Stimulated activated CD4-positive, alpha-beta T cell treated with anti-CD3 and anti-CD28 coated beads, Interleukin-1b, Interleukin-23, amount 100 ng/mL, for 48 hours (primary cell): ENCODE results near the gene LEFTY2.
"Not testable (repeated sequence)": the region's sequence is repeated elsewhere in the genome, so short reads cannot be mapped to it uniquely, and the experiment has no call there.

Source experiments
- DNase-seq: peaks from one replicate; pipeline ENCODE4 v3.0.0-alpha.2; 2020

LEFTY2 gene

GRCh38 chr1:225950905-225951497 lies 10.0 kb upstream of the LEFTY2 start:
- DNase-seq: no peak

- no peak for DNase-seq
These were observed 8.0 kb upstream of the LEFTY2 start for GRCh38 chr1:225949041-225949440.

GRCh38 chr1:225946803-225947202 lies 5.8 kb upstream of the LEFTY2 start:
- no peak for DNase-seq

GRCh38 chr1:225946082-225946620 lies 5.1 kb upstream of the LEFTY2 start:
- DNase-seq: no peak

GRCh38 chr1:225945564-225945963 lies 4.5 kb upstream of the LEFTY2 start:
- DNase-seq: no peak

DNA sequence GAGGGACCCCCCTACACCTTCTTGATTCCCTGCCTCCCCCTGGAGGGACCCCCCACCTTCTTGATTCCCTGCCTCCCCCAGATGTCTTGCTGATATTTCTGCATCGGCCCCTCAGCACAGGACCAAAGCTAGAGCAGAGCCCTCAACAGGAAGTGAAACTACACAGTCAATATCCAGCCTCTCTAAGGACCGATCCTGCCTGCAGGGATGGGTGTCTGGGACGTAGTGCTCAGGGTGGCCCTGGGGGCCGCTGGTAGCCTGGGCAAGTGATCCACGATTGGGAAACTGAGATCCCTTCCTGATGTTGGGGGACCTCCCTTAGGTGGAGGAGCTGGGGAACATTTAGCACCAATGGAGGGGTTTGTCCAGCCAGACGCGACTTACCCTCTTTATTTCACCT lies 3.9 kb upstream of the LEFTY2 start:
- no peak for DNase-seq

DNA sequence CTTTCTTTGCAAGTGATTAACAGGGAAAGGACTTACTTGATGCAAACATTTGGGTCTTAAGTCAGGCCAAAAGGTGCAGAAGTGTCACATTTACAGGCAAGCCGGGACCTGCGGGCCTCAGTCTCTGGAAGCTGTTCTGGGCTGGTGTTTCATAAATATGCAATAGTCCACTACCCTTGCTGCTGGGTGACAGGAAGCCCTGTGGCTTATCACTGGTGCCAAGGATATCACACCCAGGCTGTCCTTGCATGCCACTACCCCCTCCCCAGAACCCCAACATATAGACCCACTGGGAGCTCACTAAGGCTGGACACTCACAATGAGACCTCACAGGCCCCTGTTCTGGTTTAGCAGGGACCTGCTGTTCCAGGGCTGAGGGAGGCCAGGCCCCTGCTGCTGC lies 3.4 kb upstream of the LEFTY2 start:
- no peak for DNase-seq

DNA sequence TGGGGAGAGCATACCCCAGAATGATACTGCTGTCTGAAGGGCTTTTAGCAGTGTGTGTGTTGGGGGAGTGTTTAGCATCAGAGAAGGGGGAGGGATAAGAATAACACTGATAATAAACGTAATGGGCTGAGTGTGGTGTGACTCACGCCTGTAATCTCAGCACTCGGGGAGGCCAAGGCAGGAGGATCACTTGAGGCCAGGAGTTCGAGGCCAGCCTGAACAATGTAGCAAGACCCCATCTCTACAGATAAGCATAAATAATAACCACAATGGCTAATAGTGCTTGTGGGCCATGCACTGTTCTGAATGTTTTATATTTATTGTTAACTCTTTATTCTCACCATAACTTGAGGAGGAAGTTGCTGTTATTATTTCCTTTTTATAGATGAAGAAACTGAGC lies 2.6 kb upstream of the LEFTY2 start:
- no peak for DNase-seq

- DNase-seq: no peak
These were observed 1.6 kb upstream of the LEFTY2 start for GRCh38 chr1:225942574-225942973.

DNA sequence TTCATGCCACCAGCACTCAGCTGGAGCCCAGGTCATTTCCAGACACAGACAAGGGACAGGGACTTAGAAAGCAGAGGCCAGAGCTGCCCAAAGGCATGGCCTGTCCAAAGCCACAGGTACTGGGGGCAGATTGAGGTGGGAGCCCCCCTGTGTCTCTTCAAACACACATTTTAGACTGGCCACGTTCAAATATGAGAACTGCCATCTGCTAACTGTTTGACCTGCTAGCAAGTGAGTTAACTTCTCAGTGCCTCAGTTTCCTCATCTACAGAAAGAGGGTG lies 862 bp upstream of the LEFTY2 start:
- no peak for DNase-seq

GRCh38 chr1:225940385-225941151 lies 452 bp downstream of the LEFTY2 start:
- DNase-seq: no peak

GRCh38 chr1:225939939-225940310 lies 1.1 kb downstream of the LEFTY2 start:
- DNase-seq: not testable (repeated sequence)

DNA sequence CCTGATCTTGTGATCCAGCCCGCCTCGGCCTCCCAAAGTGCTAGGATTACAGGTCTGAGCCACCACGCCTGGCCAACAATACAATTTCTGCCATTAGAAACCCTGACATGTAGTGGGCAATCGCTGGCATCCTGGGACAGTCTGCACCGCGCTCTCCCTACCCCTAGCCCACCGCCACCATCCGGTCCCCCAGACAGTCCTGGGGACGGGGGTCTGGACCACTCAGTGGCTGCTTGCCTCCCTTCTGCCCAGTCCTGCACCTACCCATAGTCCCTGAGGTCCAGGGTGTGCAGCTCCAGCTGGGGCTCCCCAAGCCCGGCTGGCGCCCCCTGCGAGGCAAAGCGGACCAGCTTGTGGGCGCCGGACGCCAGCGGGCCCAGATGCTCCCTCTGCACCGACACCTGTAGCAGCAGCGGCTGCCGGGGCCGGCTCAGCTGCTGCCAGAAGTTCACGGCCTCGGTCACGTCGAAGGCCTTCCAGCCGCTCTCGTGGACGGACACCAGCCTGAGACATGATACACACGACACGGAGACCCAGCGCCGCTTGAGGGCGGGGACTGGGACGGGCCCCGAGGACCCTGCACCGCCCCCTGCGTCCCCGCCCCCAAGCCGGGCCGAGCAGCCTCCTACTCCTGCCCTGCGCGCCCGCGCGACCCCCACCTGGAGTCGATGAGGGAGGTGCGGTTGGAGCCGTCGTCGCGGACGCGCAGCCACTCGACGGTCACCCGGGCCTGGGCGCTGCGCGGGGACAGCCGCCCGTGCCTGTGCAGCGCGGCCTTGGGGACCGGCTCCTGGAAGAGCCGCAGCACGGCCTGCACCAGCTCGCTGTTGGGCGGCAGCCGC lies 1.7 kb downstream of the LEFTY2 start:
- not testable (repeated sequence) for DNase-seq

DNA sequence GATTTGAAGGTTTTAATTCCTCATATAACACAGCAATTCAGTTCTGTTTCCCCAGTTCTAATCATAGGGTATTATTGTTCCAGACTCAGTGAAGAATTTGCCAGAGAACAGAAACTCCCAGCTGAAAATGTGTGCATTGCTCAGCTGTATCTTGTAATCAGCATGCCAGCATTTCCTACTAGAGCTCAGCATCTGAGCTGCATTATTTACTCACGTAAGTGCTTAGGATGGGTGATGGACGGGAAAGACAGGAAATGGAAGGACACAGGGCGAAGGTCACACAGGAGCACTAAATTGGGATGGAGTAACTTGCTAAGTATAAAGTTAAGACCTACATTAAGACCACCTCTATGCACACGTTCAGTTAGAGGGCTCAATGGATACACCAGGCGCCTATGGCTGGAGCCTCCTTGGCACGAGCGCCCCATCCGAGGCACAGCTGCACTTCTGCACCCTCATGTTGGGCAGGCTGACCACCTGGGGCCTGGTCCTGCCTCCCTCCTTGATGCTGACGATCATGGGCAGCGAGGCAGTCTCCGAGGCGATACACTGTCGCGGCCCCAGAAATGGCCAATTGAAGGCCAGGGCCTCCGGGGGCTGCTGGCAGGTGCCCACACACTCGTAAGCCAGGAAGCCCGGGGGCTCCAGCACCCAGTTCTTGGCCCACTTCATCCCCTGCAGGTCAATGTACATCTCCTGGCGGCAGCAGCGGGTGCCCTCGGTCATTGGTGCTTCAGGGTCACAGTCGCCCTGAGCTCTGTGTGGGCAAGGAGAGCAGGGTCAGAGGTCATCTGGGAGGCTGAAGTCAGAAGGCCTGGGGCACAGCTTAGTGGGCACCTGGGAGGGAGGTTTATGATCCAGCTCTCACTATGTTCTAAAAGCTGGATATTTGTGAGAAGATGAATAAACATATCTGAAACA lies 3.7 kb downstream of the LEFTY2 start:
- DNase-seq: no peak

DNA sequence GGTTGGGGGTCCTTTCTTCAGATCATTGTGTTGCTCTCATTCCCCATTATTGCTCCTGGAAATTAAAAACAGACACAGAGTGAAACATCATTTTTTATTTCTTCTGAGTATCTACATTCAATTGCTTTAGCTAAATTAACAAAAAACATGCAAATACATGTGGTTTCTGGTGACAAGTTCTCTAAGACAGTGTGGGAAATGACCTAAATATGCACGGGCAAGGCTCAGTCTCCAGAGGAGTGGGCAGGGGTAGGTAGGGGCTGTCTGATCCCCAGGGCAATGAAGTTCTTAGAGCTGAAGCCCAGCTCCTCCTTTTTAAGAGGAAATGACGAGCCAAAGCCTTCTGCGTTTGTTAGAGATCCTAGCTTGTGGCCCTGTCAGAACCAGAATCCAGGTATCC lies 4.5 kb downstream of the LEFTY2 start:
- no peak for DNase-seq

- DNase-seq: not testable (repeated sequence)
These were observed 4.9 kb downstream of the LEFTY2 start for GRCh38 chr1:225936086-225936485.

GRCh38 chr1:225934711-225935110 lies 6.3 kb downstream of the LEFTY2 start:
- no peak for DNase-seq

GRCh38 chr1:225933072-225933471 lies 7.9 kb downstream of the LEFTY2 start:
- DNase-seq: no peak

GRCh38 chr1:225931270-225932136 lies 9.5 kb downstream of the LEFTY2 start:
- no peak for DNase-seq

DNA sequence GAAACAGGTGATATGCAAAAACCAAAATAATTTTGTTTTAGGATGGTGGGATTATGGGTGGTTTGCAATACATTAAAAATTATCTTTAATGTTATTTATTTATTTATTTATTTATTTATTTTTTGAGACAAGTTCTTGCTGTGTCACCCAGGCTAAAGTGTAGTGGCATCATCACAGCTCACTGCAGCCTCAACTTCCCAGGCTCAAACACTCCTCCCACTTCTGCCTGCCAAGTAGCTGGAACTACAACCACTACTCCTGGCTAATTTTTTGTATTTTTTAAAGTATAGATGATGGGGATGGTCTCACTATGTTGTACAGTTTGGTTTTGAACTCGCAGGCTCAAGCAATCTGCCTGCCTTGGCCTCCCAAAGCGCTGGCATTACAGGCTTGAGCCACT lies 10.5 kb downstream of the LEFTY2 start:
- DNase-seq: no peak

DNA sequence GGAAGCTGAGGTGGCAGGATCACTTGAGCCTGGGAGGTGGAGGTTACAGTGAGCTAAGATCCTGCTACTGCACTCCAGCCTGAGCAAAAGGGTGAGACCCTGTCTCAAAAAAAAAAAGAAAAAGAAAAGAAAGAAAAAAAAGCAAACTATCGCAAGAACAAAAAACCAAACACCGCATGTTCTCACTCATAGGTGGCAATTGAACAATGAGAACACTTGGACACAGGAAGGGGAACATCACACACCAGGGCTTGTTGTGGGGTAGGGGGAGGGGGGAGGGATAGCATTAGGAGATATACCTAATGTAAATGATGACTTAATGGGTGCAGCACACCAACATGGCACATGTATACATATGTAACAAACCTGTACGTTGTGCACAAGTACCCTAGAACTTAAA lies 11.6 kb downstream of the LEFTY2 start:
- DNase-seq: not testable (repeated sequence)
